ENCODE measurements around the gene CD8B. TPM values are rescaled to one million over a fixed set of nuclear protein-coding genes. Genes with fewer than 3 reads are reported as not detected.

The CD8B gene
- total and polyA plus RNA-seq, 2 of the 13 experiments (the other 11 are each of a cell fraction or from before 2014, with no cell fraction given), result 0.04 TPM; not detected in 1

DNA sequence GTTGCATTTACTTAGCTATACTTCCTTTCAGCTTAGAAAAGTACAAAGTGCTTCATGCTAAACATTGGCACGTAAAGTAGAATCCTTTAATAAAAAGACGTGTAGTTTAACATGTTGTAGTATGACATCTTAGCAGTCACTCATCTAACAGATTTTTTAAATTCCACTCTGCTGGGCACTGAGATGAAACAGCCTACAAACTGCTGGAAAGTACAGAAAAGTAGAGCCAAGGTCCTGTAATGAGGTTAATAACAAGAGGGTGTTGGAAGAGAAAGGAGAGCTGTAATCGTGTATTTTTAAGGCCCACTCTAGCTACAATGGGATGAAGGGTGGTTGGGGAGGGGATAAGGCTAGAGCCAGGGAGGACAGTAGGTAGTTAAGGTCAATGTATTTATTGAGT is 81.7 kb downstream of the CD8B start (continued):
- TF ChIP-seq, protein P1, sequence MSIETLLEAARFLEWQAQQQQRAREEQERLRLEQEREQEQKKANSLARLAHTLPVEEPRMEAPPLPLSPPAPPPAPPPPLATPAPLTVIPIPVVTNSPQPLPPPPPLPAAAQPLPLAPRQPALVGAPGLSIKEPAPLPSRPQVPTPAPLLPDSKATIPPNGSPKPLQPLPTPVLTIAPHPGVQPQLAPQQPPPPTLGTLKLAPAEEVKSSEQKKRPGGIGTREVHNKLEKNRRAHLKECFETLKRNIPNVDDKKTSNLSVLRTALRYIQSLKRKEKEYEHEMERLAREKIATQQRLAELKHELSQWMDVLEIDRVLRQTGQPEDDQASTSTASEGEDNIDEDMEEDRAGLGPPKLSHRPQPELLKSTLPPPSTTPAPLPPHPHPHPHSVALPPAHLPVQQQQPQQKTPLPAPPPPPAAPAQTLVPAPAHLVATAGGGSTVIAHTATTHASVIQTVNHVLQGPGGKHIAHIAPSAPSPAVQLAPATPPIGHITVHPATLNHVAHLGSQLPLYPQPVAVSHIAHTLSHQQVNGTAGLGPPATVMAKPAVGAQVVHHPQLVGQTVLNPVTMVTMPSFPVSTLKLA (IDR thresholded peaks at IDR 0.05), result no peak
- no peak for TF ChIP-seq GLI4 (CRISPR knock-in tag; IDR thresholded peaks at IDR 0.05; ENCODE audit: borderline replicate concordance)

DNA sequence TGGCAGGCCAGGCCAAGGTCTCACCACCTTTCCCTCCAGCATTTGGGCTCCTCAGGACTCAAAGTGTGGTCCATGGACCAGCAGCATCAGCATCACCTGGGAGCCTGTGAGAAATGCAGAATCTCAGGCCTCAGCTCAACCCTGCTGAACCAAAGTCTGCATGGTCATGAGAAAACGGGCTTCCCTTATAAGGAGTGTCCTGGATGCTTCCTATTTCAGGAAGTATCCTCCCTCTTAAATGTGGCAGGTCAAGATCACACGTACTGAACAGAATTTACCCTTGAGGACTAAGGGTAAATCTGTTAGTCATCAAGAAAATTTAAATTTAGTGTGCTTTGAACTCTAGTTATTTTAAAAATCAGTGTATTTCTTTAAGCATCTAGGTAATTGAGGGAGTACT is 82.7 kb downstream of the CD8B start:
- 0 out of 5 replicates have a peak, but pooled peaks cover 0 to 3% of the 10 kb centered on the region in 2 experiments for H3K27me3 ChIP-seq (ENCODE audit: control insufficient read depth in 1 of 2, insufficient read depth in 2 of 2, low read length in 2 of 2)
- H3K9ac ChIP-seq (ENCODE audit: insufficient read depth, low read depth, low read length), result no peak overlapping the region
- 40% methylated on average over 2 of the region's 2 CpGs for WGBS (ENCODE audit: low lambda C conversion rate)
- no peak overlapping the region for H3K4me2 ChIP-seq (ENCODE audit: low read depth, low read length)
- TF ChIP-seq PHF8 (CRISPR knock-in tag; IDR thresholded peaks at IDR 0.05), result no peak
- no peak for TF ChIP-seq KLF12 (CRISPR knock-in tag; IDR thresholded peaks at IDR 0.05; ENCODE audit: borderline replicate concordance)
- peak; percentile 47 for TF ChIP-seq RBM22 (optimal IDR thresholded peaks at IDR 0.05; ENCODE audit: low read length)
- TF ChIP-seq HMGA1 (CRISPR knock-in tag; conservative IDR thresholded peaks at IDR 0.05), result no peak
- TF ChIP-seq, protein P2, sequence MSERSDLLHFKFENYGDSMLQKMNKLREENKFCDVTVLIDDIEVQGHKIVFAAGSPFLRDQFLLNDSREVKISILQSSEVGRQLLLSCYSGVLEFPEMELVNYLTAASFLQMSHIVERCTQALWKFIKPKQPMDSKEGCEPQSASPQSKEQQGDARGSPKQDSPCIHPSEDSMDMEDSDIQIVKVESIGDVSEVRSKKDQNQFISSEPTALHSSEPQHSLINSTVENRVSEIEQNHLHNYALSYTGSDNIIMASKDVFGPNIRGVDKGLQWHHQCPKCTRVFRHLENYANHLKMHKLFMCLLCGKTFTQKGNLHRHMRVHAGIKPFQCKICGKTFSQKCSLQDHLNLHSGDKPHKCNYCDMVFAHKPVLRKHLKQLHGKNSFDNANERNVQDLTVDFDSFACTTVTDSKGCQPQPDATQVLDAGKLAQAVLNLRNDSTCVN (CRISPR knock-in tag; IDR thresholded peaks at IDR 0.05; ENCODE audit: borderline replicate concordance), result no peak
- TF ChIP-seq, protein P3, sequence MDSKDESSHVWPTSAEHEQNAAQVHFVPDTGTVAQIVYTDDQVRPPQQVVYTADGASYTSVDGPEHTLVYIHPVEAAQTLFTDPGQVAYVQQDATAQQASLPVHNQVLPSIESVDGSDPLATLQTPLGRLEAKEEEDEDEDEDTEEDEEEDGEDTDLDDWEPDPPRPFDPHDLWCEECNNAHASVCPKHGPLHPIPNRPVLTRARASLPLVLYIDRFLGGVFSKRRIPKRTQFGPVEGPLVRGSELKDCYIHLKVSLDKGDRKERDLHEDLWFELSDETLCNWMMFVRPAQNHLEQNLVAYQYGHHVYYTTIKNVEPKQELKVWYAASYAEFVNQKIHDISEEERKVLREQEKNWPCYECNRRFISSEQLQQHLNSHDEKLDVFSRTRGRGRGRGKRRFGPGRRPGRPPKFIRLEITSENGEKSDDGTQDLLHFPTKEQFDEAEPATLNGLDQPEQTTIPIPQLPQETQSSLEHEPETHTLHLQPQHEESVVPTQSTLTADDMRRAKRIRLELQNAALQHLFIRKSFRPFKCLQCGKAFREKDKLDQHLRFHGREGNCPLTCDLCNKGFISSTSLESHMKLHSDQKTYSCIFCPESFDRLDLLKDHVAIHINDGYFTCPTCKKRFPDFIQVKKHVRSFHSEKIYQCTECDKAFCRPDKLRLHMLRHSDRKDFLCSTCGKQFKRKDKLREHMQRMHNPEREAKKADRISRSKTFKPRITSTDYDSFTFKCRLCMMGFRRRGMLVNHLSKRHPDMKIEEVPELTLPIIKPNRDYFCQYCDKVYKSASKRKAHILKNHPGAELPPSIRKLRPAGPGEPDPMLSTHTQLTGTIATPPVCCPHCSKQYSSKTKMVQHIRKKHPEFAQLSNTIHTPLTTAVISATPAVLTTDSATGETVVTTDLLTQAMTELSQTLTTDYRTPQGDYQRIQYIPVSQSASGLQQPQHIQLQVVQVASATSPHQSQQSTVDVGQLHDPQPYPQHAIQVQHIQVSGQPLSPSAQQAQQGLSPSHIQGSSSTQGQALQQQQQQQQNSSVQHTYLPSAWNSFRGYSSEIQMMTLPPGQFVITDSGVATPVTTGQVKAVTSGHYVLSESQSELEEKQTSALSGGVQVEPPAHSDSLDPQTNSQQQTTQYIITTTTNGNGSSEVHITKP (CRISPR knock-in tag; IDR thresholded peaks at IDR 0.05; ENCODE audit: low read depth), result no peak
- no peak for TF ChIP-seq ZNF33A (CRISPR knock-in tag; IDR thresholded peaks at IDR 0.05; ENCODE audit: borderline replicate concordance)
- H3K79me2 ChIP-seq (ENCODE audit: insufficient read depth, low read length), result no peaks in the 10 kb centered on the region
- H4K20me1 ChIP-seq (ENCODE audit: insufficient read depth, low read length), result no peaks in the 10 kb centered on the region
- peaks cover 6 to 21% of the 10 kb centered on the region in 2 experiments for H3K36me3 ChIP-seq (replicated peaks in 1 of 2; ENCODE audit: control insufficient read depth in 1 of 2, insufficient read depth in 2 of 2, low read length in 2 of 2)
- no peak overlapping the region for H3K27ac ChIP-seq (ENCODE audit: extremely low read length, insufficient read depth, low read length)
- ChIA-PET CTCF (ENCODE audit: low intra/inter-chr PET ratio, low total read pairs) (no interaction called here), POLR2A (no interaction called here)
- intact Hi-C loops (cut with micrococcal nuclease; ENCODE audit: unreplicated experiment) (no loop called here), in situ Hi-C loops (cut with HindIII; ENCODE audit: extremely low pct_ligation_motif_present, low pct_unique_long_range_greater_than_20kb) (no loop called here)
- ATAC-seq (peak; percentile 13), FAIRE-seq (no peak), DNase-seq (ENCODE audit: low spot score) (no peak)
- H3K4me1 ChIP-seq (ENCODE audit: insufficient read depth, low read length), result no peaks in the 10 kb centered on the region
- H2AFZ ChIP-seq (ENCODE audit: low read length), result no peak overlapping the region
- no TSS peak for BruUV-seq (replicated peaks)
- no peaks in the 10 kb centered on the region for H3K9me3 ChIP-seq (ENCODE audit: low read length)
- H3K4me3 ChIP-seq (replicated peaks in 1 of 3; ENCODE audit: insufficient read depth in 1 of 3, low read depth in 2 of 3, low read length in 3 of 3), result no peak overlapping the region
